AG04450 (cell line): Measurements from ENCODE around the gene SLC48A1. TPM values are rescaled to one million over a fixed set of nuclear protein-coding genes. Genes with fewer than 3 reads are reported as not detected.

Experiments
- CTCF ChIA-PET: fragments of 300-600, 350-600 bp; formaldehyde crosslinking; extraction: SDS; loops from one replicate; lab custom pipeline; 2022; ENCODE audit warnings: antibody characterized with exemption, inconsistent platforms; lab: Charles Lee
- POLR2A ChIA-PET: fragments of 350-600 bp; formaldehyde crosslinking; extraction: SDS; loops from one replicate; lab custom pipeline; 2021; ENCODE audit warnings: antibody characterized with exemption, inconsistent platforms; lab: Yijun Ruan, JAX
- DNase-seq: peaks from one replicate; pipeline ENCODE4 v3.0.0-alpha.2; 2011; ENCODE audit warnings: low read depth, low spot score
- H3K27ac ChIP-seq: one replicate; pipeline ENCODE4 v1.5.1; 2012; ENCODE audit warnings: low read depth, low read length, control low read depth
- H3K27me3 ChIP-seq: one replicate; pipeline ENCODE4 v1.6.0; 2012; ENCODE audit warnings: low read length; ENCODE audit not compliant: control insufficient read depth, insufficient read depth
- H3K4me3 ChIP-seq: 2 replicates; pipeline ENCODE4 v1.5.1; 2011; ENCODE audit warnings: mild to moderate bottlenecking, low read depth, low read length, control low read depth
- H3K9me3 ChIP-seq: 2 replicates; pipeline ENCODE4 v1.5.1; 2012; ENCODE audit warnings: low read length; ENCODE audit not compliant: control insufficient read depth, insufficient read depth
- CTCF ChIP-seq: IDR thresholded peaks from 2 replicates; pipeline ENCODE4 v1.5.1; 2011; ENCODE audit warnings: low read depth, low read length, control low read depth, inconsistent platforms
- polyA plus RNA-seq: library from polyadenylated mRNA; depleted of rRNA; stranded (reverse); fragments of >200 nt; gene quantifications from 2 replicates; pipeline ENCODE4 v1.2.3, GENCODE V29; 2011

SLC48A1 gene
- polyA plus RNA-seq, 1 experiment = 7.8 TPM

- Histone ChIP-seq H3K27ac (no peak overlapping the region), H3K27me3 (no peaks in the 10 kb centered on the region), H3K9me3 (no peaks in the 10 kb centered on the region), H3K4me3 (no peak overlapping the region)
- no peak for TF ChIP-seq CTCF
- ChIA-PET POLR2A (interaction anchor here (1.1 kb wide), 1 partner anchor 32 kb away, joined by 6 read pairs; no protein-coding TSS in a partner anchor), CTCF (interaction anchor here (0.8 to 12.2 kb wide), 4 partner anchors 33 to 743 kb away, joined by 3 to 152 read pairs (median 90); no protein-coding TSS in a partner anchor)
- DNase-seq = no peak
These were observed 2.3 kb downstream of the SLC48A1 start for GRCh38 chr12:47775100-47775911.

GRCh38 chr12:47776471-47777143, 3.6 kb downstream of the SLC48A1 start:
- no peaks in the 10 kb centered on the region for H3K9me3 ChIP-seq
- CTCF ChIA-PET = interaction anchor here (0.5 to 12.2 kb wide), 14 partner anchors 8 to 842 kb away, joined by 3 to 152 read pairs (median 4); partner anchors contain the start of genes ENDOU and TMEM106C
- no peak for TF ChIP-seq CTCF
- peak overlapping the region; percentile 61 for H3K27ac ChIP-seq
- DNase-seq = no peak
- POLR2A ChIA-PET = interaction anchor here (1.1 kb wide), 1 partner anchor 34 kb away, joined by 6 read pairs; no protein-coding TSS in a partner anchor
- no peaks in the 10 kb centered on the region for H3K27me3 ChIP-seq
- no peak overlapping the region for H3K4me3 ChIP-seq

GRCh38 chr12:47777151-47777550, 4.1 kb downstream of the SLC48A1 start:
- CTCF ChIA-PET = interaction anchor here (0.5 to 12.2 kb wide), 13 partner anchors 8 to 841 kb away, joined by 3 to 152 read pairs (median 4); partner anchors contain the start of genes ENDOU and TMEM106C
- H3K27ac ChIP-seq = no peak overlapping the region
- no peak for DNase-seq
- POLR2A ChIA-PET = no interaction called here
- H3K4me3 ChIP-seq = no peak overlapping the region
- H3K9me3 ChIP-seq = no peaks in the 10 kb centered on the region
- TF ChIP-seq CTCF = no peak
- no peaks in the 10 kb centered on the region for H3K27me3 ChIP-seq

GRCh38 chr12:47777741-47778558, 4.9 kb downstream of the SLC48A1 start:
- CTCF ChIA-PET = interaction anchor here (0.7 to 12.2 kb wide), 15 partner anchors 9 to 186 kb away, joined by 3 to 152 read pairs (median 4); partner anchors contain the start of genes ENDOU, RPAP3 and TMEM106C
- Histone ChIP-seq H3K4me3 (no peak overlapping the region), H3K27ac (no peak overlapping the region), H3K27me3 (no peaks in the 10 kb centered on the region), H3K9me3 (no peaks in the 10 kb centered on the region)
- DNase-seq = no peak
- TF ChIP-seq CTCF = no peak
- POLR2A ChIA-PET = interaction anchor here (0.6 kb wide), 1 partner anchor 71 kb away, joined by 4 read pairs; no protein-coding TSS in a partner anchor
